DND-41 (cell line): ENCODE results near the gene MGAM2.

Experiments used
- ATAC-seq: fragments of 200-7000 bp; cut with Tn5 transposase; 3 replicates; pipeline ENCODE4 v1.9.1; 2021; ENCODE audit warnings: low read depth; ENCODE audit not compliant: insufficient read depth
- DNase-seq: peaks from one replicate; pipeline ENCODE4 v3.0.0-alpha.2; 2020
- H2AFZ ChIP-seq: 2 replicates; pipeline ENCODE4 v1.6.0; 2012; ENCODE audit warnings: low read depth, low read length
- H3K27ac ChIP-seq: 2 replicates; pipeline ENCODE4 v1.5.1; 2012; ENCODE audit warnings: low read length, inconsistent platforms
- H3K27me3 ChIP-seq: fragments of 200-600 bp; sonication (generic); 2 replicates; pipeline ENCODE4 v1.6.0; 2012; ENCODE audit warnings: low read length, mild to moderate bottlenecking, inconsistent platforms; ENCODE audit not compliant: insufficient read depth, poor library complexity
- H3K36me3 ChIP-seq: 2 replicates; pipeline ENCODE4 v1.5.1; 2012; ENCODE audit warnings: low read length, inconsistent platforms; ENCODE audit not compliant: insufficient read depth
- H3K4me1 ChIP-seq: 2 replicates; pipeline ENCODE4 v1.5.1; 2012; ENCODE audit warnings: mild to moderate bottlenecking, low read length; ENCODE audit not compliant: insufficient read depth
- H3K4me2 ChIP-seq: 2 replicates; pipeline ENCODE4 v1.6.0; 2012; ENCODE audit warnings: mild to moderate bottlenecking, moderate library complexity, low read length, inconsistent platforms; ENCODE audit not compliant: insufficient read depth
- H3K4me3 ChIP-seq, 2 experiments: fragments of 200-600 bp in 1 of 2; shearing (Covaris generic) in 1 of 2; 2 replicates each; pipeline ENCODE4 v1.5.1; 2012 to 2016; ENCODE audit warnings: inconsistent platforms in 2 of 2, low read length in 2 of 2, mild to moderate bottlenecking in 2 of 2, low read depth in 1 of 2, moderate library complexity in 1 of 2
- H3K79me2 ChIP-seq: 2 replicates; pipeline ENCODE4 v1.6.0; 2012; ENCODE audit warnings: low read length, inconsistent platforms; ENCODE audit not compliant: insufficient read depth
- H3K9ac ChIP-seq: 2 replicates; pipeline ENCODE4 v1.6.0; 2012; ENCODE audit warnings: low read depth, mild to moderate bottlenecking, inconsistent platforms, low read length, moderate library complexity
- H3K9me3 ChIP-seq: 2 replicates; pipeline ENCODE4 v1.5.1; 2012; ENCODE audit warnings: low read length, moderate library complexity, mild to moderate bottlenecking, inconsistent platforms; ENCODE audit not compliant: insufficient read depth, severe bottlenecking
- H4K20me1 ChIP-seq: 2 replicates; pipeline ENCODE4 v1.6.0; 2012; ENCODE audit warnings: low read length; ENCODE audit not compliant: insufficient read depth
- CTCF ChIP-seq: IDR thresholded peaks from 2 replicates; pipeline ENCODE4 v1.5.1; 2012; ENCODE audit warnings: borderline replicate concordance, low read length, moderate library complexity, mild to moderate bottlenecking; ENCODE audit not compliant: poor library complexity, severe bottlenecking; ENCODE audit errors: extremely low read depth
- EZH2 ChIP-seq: IDR thresholded peaks from 3 replicates; pipeline ENCODE4 v1.6.1; 2012; ENCODE audit warnings: borderline replicate concordance, low read depth, mild to moderate bottlenecking, moderate library complexity, low read length, inconsistent platforms; ENCODE audit not compliant: severe bottlenecking

Gene MGAM2

DNA sequence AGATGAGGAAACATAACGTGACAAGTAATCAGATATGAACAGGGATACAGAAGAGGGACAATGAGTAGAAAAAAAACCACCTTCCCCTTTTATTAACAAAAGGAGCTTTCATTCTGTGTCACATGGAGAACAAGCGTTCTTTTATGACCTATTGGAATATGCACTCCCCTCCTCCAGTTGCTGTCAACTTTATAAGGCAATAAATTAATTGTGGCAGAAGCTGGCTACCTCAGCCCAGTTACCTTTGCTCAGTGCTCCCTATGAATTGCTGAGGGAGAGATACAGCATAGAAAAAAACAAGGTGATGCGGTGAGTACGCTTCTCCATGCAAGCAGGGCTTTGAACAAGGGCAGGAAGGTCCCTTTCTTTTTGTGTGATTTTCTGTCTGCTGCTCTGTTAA, at the start of gene MGAM2:
MGAM2 (plus strand) TSS at position 220 of the 400 bp plus-strand sequence. CDS start 5,156 bp downstream, outside the sequence.
- H3K4me2 ChIP-seq: no peak within 1 kb of the TSS

GRCh38 chr7:142063551-142064442, 47.7 kb upstream of the MGAM2 start:
- Histone ChIP-seq H3K9ac (no peak overlapping the region), H3K36me3 (no peaks in the 10 kb centered on the region), H3K9me3 (no peaks in the 10 kb centered on the region), H3K4me1 (no peaks in the 10 kb centered on the region), H3K27me3 (peaks cover 3% of the 10 kb centered on the region), H3K4me3 (no peak overlapping the region), H3K79me2 (no peaks in the 10 kb centered on the region), H3K27ac (no peak overlapping the region), H4K20me1 (no peaks in the 10 kb centered on the region), H3K4me2 (no peak overlapping the region), H2AFZ (no peak overlapping the region)
- no peak for ATAC-seq
- no peak for DNase-seq
- TF ChIP-seq CTCF (no peak), EZH2 (no peak)

More for the DNA sequence above, at the start of gene MGAM2:
- no peaks in the 10 kb centered on the region for H3K36me3 ChIP-seq
- peaks cover 7% of the 10 kb centered on the region for H3K27me3 ChIP-seq
- no peaks in the 10 kb centered on the region for H3K79me2 ChIP-seq
- H3K9ac ChIP-seq: no peak within 1 kb of the TSS
- H3K4me1 ChIP-seq: no peaks in the 10 kb centered on the region
- no peaks in the 10 kb centered on the region for H4K20me1 ChIP-seq
- no peak for ATAC-seq
- no peak within 1 kb of the TSS for H2AFZ ChIP-seq
- TF ChIP-seq EZH2 (no peak), CTCF (no peak)
- no peak within 1 kb of the TSS for H3K4me3 ChIP-seq
- no peak for DNase-seq
- H3K27ac ChIP-seq: no peak within 1 kb of the TSS
- H3K9me3 ChIP-seq: no peaks in the 10 kb centered on the region

GRCh38 chr7:142066536-142066935, 45.0 kb upstream of the MGAM2 start:
- Histone ChIP-seq H3K4me1 (no peaks in the 10 kb centered on the region), H3K27ac (no peak overlapping the region), H2AFZ (no peak overlapping the region), H3K4me2 (no peak overlapping the region), H3K27me3 (peaks cover 3% of the 10 kb centered on the region), H3K79me2 (no peaks in the 10 kb centered on the region), H3K9ac (no peak overlapping the region), H3K9me3 (no peaks in the 10 kb centered on the region), H3K36me3 (no peaks in the 10 kb centered on the region), H4K20me1 (no peaks in the 10 kb centered on the region), H3K4me3 (no peak overlapping the region)
- ATAC-seq: no peak
- no peak for DNase-seq
- TF ChIP-seq CTCF: no peak
